Measurements from ENCODE around the gene HDAC5.
"Not testable (repeated sequence)": the region's sequence is repeated elsewhere in the genome, so short reads cannot be mapped to it uniquely, and the experiment has no call there.

Gene HDAC5

GRCh38 chr17:44102849-44103622 lies 20.4 kb downstream of the HDAC5 start:
- Histone ChIP-seq H2AFZ (ENCODE audit: low read depth, low read length) (no peak overlapping the region), H3K79me2 (ENCODE audit: low read length) (no peaks in the 10 kb centered on the region), H3K4me1 (ENCODE audit: low read length) (no peaks in the 10 kb centered on the region), H3K36me3 (replicated peaks; ENCODE audit: low read depth, low read length) (no peaks in the 10 kb centered on the region), H3K9ac (ENCODE audit: low read length) (no peak overlapping the region), H3K27me3 (ENCODE audit: low read depth, low read length) (no peaks in the 10 kb centered on the region), H3K4me3 (ENCODE audit: low read length) (no peak overlapping the region), H3K27ac (ENCODE audit: low read length) (no peak overlapping the region), H3K9me3 (ENCODE audit: insufficient read depth, low read length) (no peaks in the 10 kb centered on the region), H4K20me1 (ENCODE audit: insufficient read depth, low read length) (no peaks in the 10 kb centered on the region), H3K4me2 (ENCODE audit: low read length) (no peak overlapping the region)
- no peak for TF ChIP-seq CTCF (IDR thresholded peaks at IDR 0.05; ENCODE audit: low read depth, low read length)
- no peak for TF ChIP-seq EZH2phosphoT487 (IDR thresholded peaks at IDR 0.05; ENCODE audit: low read depth)

- not testable (repeated sequence) for H3K27ac ChIP-seq (ENCODE audit: low read length); H3K9ac ChIP-seq (ENCODE audit: low read length); H3K4me1 ChIP-seq (ENCODE audit: low read length); H3K27me3 ChIP-seq (ENCODE audit: low read depth, low read length); H3K36me3 ChIP-seq (replicated peaks; ENCODE audit: low read depth, low read length); H3K4me3 ChIP-seq (ENCODE audit: low read length); H3K4me2 ChIP-seq (ENCODE audit: low read length); H3K79me2 ChIP-seq (ENCODE audit: low read length); H4K20me1 ChIP-seq (ENCODE audit: insufficient read depth, low read length); H2AFZ ChIP-seq (ENCODE audit: low read depth, low read length); H3K9me3 ChIP-seq (ENCODE audit: insufficient read depth, low read length)
These were observed 21.6 kb downstream of the HDAC5 start for GRCh38 chr17:44101858-44102257.

- Histone ChIP-seq H3K4me1 (ENCODE audit: low read length) (peaks cover 11% of the 10 kb centered on the region), H2AFZ (ENCODE audit: low read depth, low read length) (no peak overlapping the region), H3K9me3 (ENCODE audit: insufficient read depth, low read length) (no peaks in the 10 kb centered on the region), H3K36me3 (replicated peaks; ENCODE audit: low read depth, low read length) (no peaks in the 10 kb centered on the region), H3K27me3 (ENCODE audit: low read depth, low read length) (no peaks in the 10 kb centered on the region), H3K9ac (ENCODE audit: low read length) (no peak overlapping the region), H3K27ac (ENCODE audit: low read length) (no peak overlapping the region), H4K20me1 (ENCODE audit: insufficient read depth, low read length) (no peaks in the 10 kb centered on the region; the same call in 1 of the 2 replicates), H3K79me2 (ENCODE audit: low read length) (no peaks in the 10 kb centered on the region), H3K4me2 (ENCODE audit: low read length) (no peak overlapping the region), H3K4me3 (ENCODE audit: low read length) (no peak overlapping the region)
- TF ChIP-seq CTCF (IDR thresholded peaks at IDR 0.05; ENCODE audit: low read depth, low read length) (no peak), EZH2phosphoT487 (IDR thresholded peaks at IDR 0.05; ENCODE audit: low read depth) (no peak)
These were observed 26.1 kb downstream of the HDAC5 start for GRCh38 chr17:44097110-44097958.

GRCh38 chr17:44095647-44096496 lies 27.6 kb downstream of the HDAC5 start:
- Histone ChIP-seq H3K9me3 (ENCODE audit: insufficient read depth, low read length) (no peaks in the 10 kb centered on the region), H2AFZ (ENCODE audit: low read depth, low read length) (no peak overlapping the region), H3K4me3 (ENCODE audit: low read length) (no peak overlapping the region), H3K36me3 (replicated peaks; ENCODE audit: low read depth, low read length) (no peaks in the 10 kb centered on the region), H3K4me1 (ENCODE audit: low read length) (peaks cover 11% of the 10 kb centered on the region), H3K9ac (ENCODE audit: low read length) (no peak overlapping the region), H4K20me1 (ENCODE audit: insufficient read depth, low read length) (no peaks in the 10 kb centered on the region; the same call in 1 of the 2 replicates), H3K79me2 (ENCODE audit: low read length) (no peaks in the 10 kb centered on the region), H3K27me3 (ENCODE audit: low read depth, low read length) (no peaks in the 10 kb centered on the region), H3K27ac (ENCODE audit: low read length) (no peak overlapping the region), H3K4me2 (ENCODE audit: low read length) (peak overlapping the region; percentile 46)
- TF ChIP-seq EZH2phosphoT487 (IDR thresholded peaks at IDR 0.05; ENCODE audit: low read depth) (no peak), CTCF (IDR thresholded peaks at IDR 0.05; ENCODE audit: low read depth, low read length) (no peak)

Measured in OCI-LY3 (cell line).